GM23248 (cell line): ENCODE data around the gene VWA2. TPM values are rescaled to one million over a fixed set of nuclear protein-coding genes. Genes with fewer than 3 reads are reported as not detected.

ENCODE experiments used
- DNase-seq: peaks from one replicate; pipeline ENCODE4 v3.0.0-alpha.2; 2015
- H2AFZ ChIP-seq: fragments of 200-600 bp; sonication (generic); 2 replicates; pipeline ENCODE4 v1.6.1; 2016; ENCODE audit warnings: antibody characterized with exemption
- H3F3A ChIP-seq: fragments of 200-600 bp; sonication (generic); 2 replicates; pipeline ENCODE4 v1.6.1; 2016; ENCODE audit warnings: mild to moderate bottlenecking, antibody characterized with exemption, mixed run types; ENCODE audit not compliant: insufficient read depth
- H3K27ac ChIP-seq: fragments of 200-600 bp; sonication (generic); 2 replicates; pipeline ENCODE4 v1.5.1; 2016; ENCODE audit warnings: mild to moderate bottlenecking
- H3K27me3 ChIP-seq: fragments of 200-600 bp; sonication (generic); replicated peaks from 2 replicates; pipeline ENCODE4 v1.6.1; 2016; ENCODE audit warnings: mild to moderate bottlenecking; ENCODE audit not compliant: insufficient read depth
- H3K36me3 ChIP-seq: fragments of 200-600 bp; sonication (generic); 2 replicates; pipeline ENCODE4 v1.6.1; 2016; ENCODE audit warnings: low read depth, mild to moderate bottlenecking
- H3K4me1 ChIP-seq: fragments of 200-600 bp; sonication (generic); 2 replicates; pipeline ENCODE4 v1.6.1; 2016; ENCODE audit warnings: mild to moderate bottlenecking; ENCODE audit not compliant: insufficient read depth
- H3K4me2 ChIP-seq: fragments of 200-600 bp; sonication (generic); one replicate; pipeline ENCODE4 v1.6.1; 2016; ENCODE audit warnings: mild to moderate bottlenecking; ENCODE audit not compliant: unreplicated experiment
- H3K4me3 ChIP-seq: fragments of 200-600 bp; sonication (generic); 2 replicates; pipeline ENCODE4 v1.5.1; 2016; ENCODE audit warnings: mild to moderate bottlenecking
- H3K79me2 ChIP-seq: fragments of 200-600 bp; sonication (generic); 2 replicates; pipeline ENCODE4 v1.6.1; 2016; ENCODE audit warnings: mild to moderate bottlenecking; ENCODE audit not compliant: insufficient read depth
- H3K9ac ChIP-seq: fragments of 200-600 bp; sonication (generic); 2 replicates; pipeline ENCODE4 v1.6.1; 2016; ENCODE audit warnings: mild to moderate bottlenecking
- H3K9me2 ChIP-seq: fragments of 200-600 bp; sonication (generic); 2 replicates; pipeline ENCODE4 v1.6.1; 2016; ENCODE audit warnings: mixed run types, mild to moderate bottlenecking, moderate library complexity; ENCODE audit not compliant: insufficient read depth
- H3K9me3 ChIP-seq: fragments of 200-600 bp; sonication (generic); one replicate; pipeline ENCODE4 v1.6.1; 2017; ENCODE audit warnings: low read depth
- H4K20me1 ChIP-seq: fragments of 200-600 bp; sonication (generic); 2 replicates; pipeline ENCODE4 v1.6.0; 2016; ENCODE audit not compliant: insufficient read depth
- EZH2 ChIP-seq: fragments of 200-600 bp; sonication (generic); IDR thresholded peaks from 2 replicates; pipeline ENCODE4 v1.6.1; 2018; ENCODE audit warnings: antibody characterized with exemption, mild to moderate bottlenecking; ENCODE audit not compliant: insufficient read depth, poor library complexity, severe bottlenecking
- EZH2phosphoT487 ChIP-seq: fragments of 200-600 bp; sonication (generic); IDR thresholded peaks from 2 replicates; pipeline ENCODE4 v1.6.1; 2018; ENCODE audit warnings: antibody characterized with exemption, moderate library complexity, mild to moderate bottlenecking, low read depth; ENCODE audit not compliant: insufficient read depth
- WGBS, 2 experiments: methylation state at CpG; one replicate each; pipeline ENCODE4 v1.1.6; 2015 to 2017; ENCODE audit warnings: low lambda C conversion rate in 2 of 2, low coverage in 1 of 2; ENCODE audit errors: missing lambda C conversion rate in 2 of 2; 5-methylcytosine and 5-hydroxymethylcytosine counted together
- in situ Hi-C: fragments of 300-500 bp; cut with MboI; formaldehyde crosslinking; loops from 2 replicates; pipeline ENCODE4 v1.15.0; 2020
- polyA plus RNA-seq: library from polyadenylated mRNA; unstranded; fragments of >200 nt; fragmentation: Nextera tagmentation; extraction: Ambion mirVana; gene quantifications from 2 replicates; pipeline ENCODE4 v1.2.1, GENCODE V29; 2016
- total RNA-seq: library from RNA; depleted of rRNA; stranded (reverse); fragments of >200 nt; shearing (Covaris generic); gene quantifications from 2 replicates; pipeline ENCODE4 v1.2.3, GENCODE V29; 2014

Gene VWA2
- total and polyA plus RNA-seq, 2 experiments from 2014 or later: not detected

DNA sequence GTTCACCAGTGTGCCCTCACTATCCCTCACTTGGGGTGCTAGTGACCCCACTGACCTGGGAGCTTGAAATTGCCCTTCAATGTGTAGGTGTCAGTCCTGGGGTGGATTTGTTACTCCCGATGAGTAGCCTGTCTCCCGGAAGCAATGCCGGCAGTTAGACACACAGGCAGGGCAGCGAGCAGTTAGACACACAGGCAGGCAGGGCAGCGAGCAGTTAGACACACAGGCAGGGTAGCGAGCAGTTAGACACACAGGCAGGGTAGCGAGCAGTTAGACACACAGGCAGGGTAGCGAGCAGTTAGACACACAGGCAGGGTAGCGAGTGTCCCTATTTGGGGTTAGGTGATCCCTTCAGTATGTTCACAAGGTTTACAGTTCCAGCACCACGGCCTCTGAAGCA is 44.0 kb downstream of the VWA2 start:
- Histone ChIP-seq H3K36me3 (no peaks in the 10 kb centered on the region), H3K79me2 (no peaks in the 10 kb centered on the region), H3K4me2 (no peak overlapping the region), H3K27ac (no peak overlapping the region), H3K4me3 (no peak overlapping the region), H3K27me3 (peaks cover 10% of the 10 kb centered on the region), H4K20me1 (no peaks in the 10 kb centered on the region), H3K4me1 (no peaks in the 10 kb centered on the region), H3F3A (no peaks in the 10 kb centered on the region), H3K9me3 (no peaks in the 10 kb centered on the region), H2AFZ (no peak overlapping the region), H3K9me2 (no peaks in the 10 kb centered on the region), H3K9ac (no peak overlapping the region)
- no peak for TF ChIP-seq EZH2phosphoT487
- TF ChIP-seq EZH2: no peak
- in situ Hi-C loops: no loop called here
- WGBS, 2 experiments: 87 to 88% methylated on average over 10 of the region's 10 CpGs
- no peak for DNase-seq

DNA sequence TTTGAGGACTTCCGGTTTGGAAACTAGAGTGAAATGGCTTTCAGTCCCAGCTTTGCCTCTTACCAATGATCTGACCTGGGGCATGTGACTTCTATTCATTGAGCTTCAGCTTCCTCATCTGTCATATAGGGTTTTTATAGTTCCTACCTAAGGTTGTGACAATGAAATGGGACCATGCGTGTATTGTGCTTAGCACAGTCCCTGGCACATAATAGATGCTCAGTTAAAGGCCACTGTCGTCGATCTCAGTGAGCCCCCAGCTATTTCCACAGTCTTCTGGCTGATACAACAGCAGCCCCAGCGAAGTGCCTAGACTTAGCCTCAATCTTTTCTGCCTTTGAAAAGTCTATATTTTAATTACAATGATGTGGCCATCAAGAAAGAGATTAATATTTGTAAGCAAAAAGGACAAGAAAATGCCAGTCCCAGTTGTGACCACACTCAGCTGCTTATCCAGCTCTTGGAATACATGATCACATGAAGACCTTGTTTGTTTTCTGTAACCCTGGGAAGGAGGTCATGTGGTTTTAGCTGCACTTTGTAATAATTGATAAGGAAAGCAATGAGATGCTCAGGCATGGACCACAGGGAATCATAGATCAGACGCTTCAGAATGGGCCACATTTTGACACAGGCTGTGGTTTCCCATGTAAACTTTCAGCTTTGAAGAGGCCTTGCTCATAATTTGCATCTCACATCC is 44.6 kb downstream of the VWA2 start:
- Histone ChIP-seq H3K4me2 (no peak overlapping the region), H3K9me2 (no peaks in the 10 kb centered on the region), H2AFZ (no peak overlapping the region), H3K27ac (no peak overlapping the region), H3K4me1 (no peaks in the 10 kb centered on the region), H4K20me1 (no peaks in the 10 kb centered on the region), H3K36me3 (no peaks in the 10 kb centered on the region), H3K9me3 (no peaks in the 10 kb centered on the region), H3F3A (no peaks in the 10 kb centered on the region), H3K27me3 (peaks cover 10% of the 10 kb centered on the region), H3K9ac (no peak overlapping the region), H3K4me3 (no peak overlapping the region), H3K79me2 (no peaks in the 10 kb centered on the region)
- in situ Hi-C loops: no loop called here
- DNase-seq: no peak
- WGBS, 2 experiments: 72% methylated on average over 6 of the region's 6 CpGs
- no peak for TF ChIP-seq EZH2

DNA sequence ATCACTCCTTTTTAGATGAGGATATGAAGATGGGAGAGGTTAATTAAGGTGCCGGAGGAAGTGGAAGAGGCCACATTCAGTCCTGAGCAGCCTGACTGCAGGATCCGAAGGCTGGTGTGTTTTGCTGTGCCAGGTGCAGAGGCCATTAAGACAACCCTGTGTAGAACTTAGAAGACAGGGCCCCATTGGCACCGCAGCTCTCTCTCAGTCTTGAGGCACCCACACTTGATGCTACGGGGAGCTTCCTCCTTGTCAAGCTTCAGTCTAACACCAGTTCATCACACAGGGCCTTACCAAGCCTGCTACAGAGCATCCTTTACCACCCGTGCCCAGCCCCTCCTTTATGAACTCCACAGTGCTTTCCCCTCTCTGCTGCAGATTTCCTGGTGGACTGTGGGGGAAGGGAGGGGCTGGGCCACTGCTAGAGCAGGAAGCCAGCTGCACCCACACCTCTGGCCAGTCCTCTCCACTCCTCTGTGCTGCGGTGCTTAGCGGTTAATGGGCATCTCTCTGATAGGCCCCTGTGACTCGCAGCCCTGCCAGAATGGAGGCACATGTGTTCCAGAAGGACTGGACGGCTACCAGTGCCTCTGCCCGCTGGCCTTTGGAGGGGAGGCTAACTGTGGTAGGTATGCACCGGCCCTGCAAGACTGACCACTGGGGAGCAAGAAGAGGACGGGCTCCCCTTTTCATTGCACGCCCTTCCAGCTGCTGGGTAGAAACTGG is 45.5 kb downstream of the VWA2 start:
- H3K9me3 ChIP-seq: no peaks in the 10 kb centered on the region
- TF ChIP-seq EZH2phosphoT487 (no peak), EZH2 (no peak)
- H3K4me3 ChIP-seq: no peak overlapping the region
- H3K27ac ChIP-seq: no peak overlapping the region
- H3K9me2 ChIP-seq: no peaks in the 10 kb centered on the region
- H3F3A ChIP-seq: no peaks in the 10 kb centered on the region
- WGBS, 2 experiments: 71 to 77% methylated on average over 13 of the region's 13 CpGs
- no peak overlapping the region for H3K9ac ChIP-seq
- no peaks in the 10 kb centered on the region for H3K36me3 ChIP-seq
- peaks cover 9% of the 10 kb centered on the region for H3K27me3 ChIP-seq
- no peak overlapping the region for H3K4me2 ChIP-seq
- no peaks in the 10 kb centered on the region for H4K20me1 ChIP-seq
- no peaks in the 10 kb centered on the region for H3K79me2 ChIP-seq
- no peak for DNase-seq
- in situ Hi-C loops: no loop called here
- no peaks in the 10 kb centered on the region for H3K4me1 ChIP-seq
- no peak overlapping the region for H2AFZ ChIP-seq

- Histone ChIP-seq H3K4me2 (no peak overlapping the region), H2AFZ (no peak overlapping the region), H3K27ac (no peak overlapping the region), H3K4me3 (no peak overlapping the region), H3K36me3 (no peaks in the 10 kb centered on the region), H3K4me1 (no peaks in the 10 kb centered on the region), H3K9me2 (no peaks in the 10 kb centered on the region), H3K27me3 (peaks cover 5% of the 10 kb centered on the region; the same call in 1 of the 2 replicates), H4K20me1 (no peaks in the 10 kb centered on the region), H3K9me3 (no peaks in the 10 kb centered on the region), H3K9ac (no peak overlapping the region), H3K79me2 (no peaks in the 10 kb centered on the region), H3F3A (no peaks in the 10 kb centered on the region)
- 73 to 81% methylated on average over 30 of the region's 31 CpGs for WGBS, 2 experiments
- no peak for DNase-seq
- in situ Hi-C loops: no loop called here
- TF ChIP-seq EZH2phosphoT487: no peak
- TF ChIP-seq EZH2: no peak
Measured at GRCh38 chr10:114285961-114286441, 46.9 kb downstream of the VWA2 start.
